Prostate gland (tissue), 2 donors: Measurements from ENCODE around the gene PLEKHM3. TPM values are rescaled to one million over a fixed set of nuclear protein-coding genes. Genes with fewer than 3 reads are reported as not detected.

Source experiments
- DNase-seq: peaks from one replicate; pipeline ENCODE4 v3.0.0-alpha.2; 2019; ENCODE audit warnings: low spot score
- H3K27ac ChIP-seq, 2 donors: fragments of 200-600 bp; sonication (generic); 2 replicates each; pipeline ENCODE4 v1.5.1; 2017 to 2019
- H3K27me3 ChIP-seq: fragments of 200-600 bp; sonication (generic); replicated peaks from 2 replicates; pipeline ENCODE4 v1.5.1; 2019; ENCODE audit not compliant: insufficient read depth
- H3K36me3 ChIP-seq, 2 donors: fragments of 200-600 bp; sonication (generic); 1 replicate in 1 of 2; 2 replicates in 1 of 2; pipeline versions ENCODE4 v1.5.1 to v1.8.1; 2017 to 2019
- H3K4me1 ChIP-seq: fragments of 200-600 bp; sonication (generic); replicated peaks from 2 replicates; pipeline ENCODE4 v1.5.1; 2019
- H3K4me3 ChIP-seq, 2 donors: fragments of 200-600 bp; sonication (generic); 2 replicates each; pipeline ENCODE4 v1.5.1; 2017 to 2019
- H3K9me3 ChIP-seq: fragments of 200-600 bp; sonication (generic); 2 replicates; pipeline ENCODE4 v1.5.1; 2017
- POLR2A ChIP-seq: fragments of 450-650 bp; IDR thresholded peaks from one replicate; pipeline ENCODE4 v1.6.1; 2016; ENCODE audit warnings: antibody characterized with exemption, mild to moderate bottlenecking
- POLR2AphosphoS5 ChIP-seq: sonication (generic); formaldehyde crosslinking; IDR thresholded peaks from one replicate; pipeline ENCODE4 v1.6.1; 2017; ENCODE audit warnings: antibody characterized with exemption
- WGBS: methylation state at CpG from one replicate; pipeline ENCODE4 v1.1.5; 2018; 5-methylcytosine and 5-hydroxymethylcytosine counted together
- intact Hi-C: fragments of 100-400 bp; cut with DNase I; formaldehyde crosslinking; loops from one replicate; pipeline ENCODE4 v1.14.2; 2022
- total RNA-seq, 2 donors: library from RNA; depleted of rRNA; stranded (reverse); fragments of >200 nt; gene quantifications; one replicate each; pipeline ENCODE4 v1.1.0, GENCODE V29; 2016
- TF ChIP-seq, protein P1 (sequence below), 4 experiments: fragments of 200-600 bp in 2 of 4; fragments of 450-650 bp in 2 of 4; sonication (generic) in 2 of 4; IDR thresholded peaks; 1 replicate in 3 of 4; 2 replicates in 1 of 4; pipeline ENCODE4 v1.5.1; 2016 to 2019; ENCODE audit warnings: antibody characterized with exemption in 4 of 4, mild to moderate bottlenecking in 2 of 4, moderate library complexity in 2 of 4

PLEKHM3 gene
- total RNA-seq, 2 donors from 2014 or later: 17.0 to 28.6 TPM

GRCh38 chr2:208037564-208038487 is 12.5 kb upstream of the PLEKHM3 start:
- WGBS: 90% methylated on average over 4 of the region's 4 CpGs
- no peak overlapping the region for H3K4me3 ChIP-seq
- TF ChIP-seq, protein P1, sequence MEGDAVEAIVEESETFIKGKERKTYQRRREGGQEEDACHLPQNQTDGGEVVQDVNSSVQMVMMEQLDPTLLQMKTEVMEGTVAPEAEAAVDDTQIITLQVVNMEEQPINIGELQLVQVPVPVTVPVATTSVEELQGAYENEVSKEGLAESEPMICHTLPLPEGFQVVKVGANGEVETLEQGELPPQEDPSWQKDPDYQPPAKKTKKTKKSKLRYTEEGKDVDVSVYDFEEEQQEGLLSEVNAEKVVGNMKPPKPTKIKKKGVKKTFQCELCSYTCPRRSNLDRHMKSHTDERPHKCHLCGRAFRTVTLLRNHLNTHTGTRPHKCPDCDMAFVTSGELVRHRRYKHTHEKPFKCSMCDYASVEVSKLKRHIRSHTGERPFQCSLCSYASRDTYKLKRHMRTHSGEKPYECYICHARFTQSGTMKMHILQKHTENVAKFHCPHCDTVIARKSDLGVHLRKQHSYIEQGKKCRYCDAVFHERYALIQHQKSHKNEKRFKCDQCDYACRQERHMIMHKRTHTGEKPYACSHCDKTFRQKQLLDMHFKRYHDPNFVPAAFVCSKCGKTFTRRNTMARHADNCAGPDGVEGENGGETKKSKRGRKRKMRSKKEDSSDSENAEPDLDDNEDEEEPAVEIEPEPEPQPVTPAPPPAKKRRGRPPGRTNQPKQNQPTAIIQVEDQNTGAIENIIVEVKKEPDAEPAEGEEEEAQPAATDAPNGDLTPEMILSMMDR (IDR thresholded peaks at IDR 0.05): no peak
- no peak overlapping the region for H3K27ac ChIP-seq
- H3K9me3 ChIP-seq: no peaks in the 10 kb centered on the region
- no peaks in the 10 kb centered on the region for H3K27me3 ChIP-seq
- H3K4me1 ChIP-seq: no peaks in the 10 kb centered on the region
- no peak for DNase-seq
- intact Hi-C loops: no loop called here
- H3K36me3 ChIP-seq: no peaks in the 10 kb centered on the region

DNA sequence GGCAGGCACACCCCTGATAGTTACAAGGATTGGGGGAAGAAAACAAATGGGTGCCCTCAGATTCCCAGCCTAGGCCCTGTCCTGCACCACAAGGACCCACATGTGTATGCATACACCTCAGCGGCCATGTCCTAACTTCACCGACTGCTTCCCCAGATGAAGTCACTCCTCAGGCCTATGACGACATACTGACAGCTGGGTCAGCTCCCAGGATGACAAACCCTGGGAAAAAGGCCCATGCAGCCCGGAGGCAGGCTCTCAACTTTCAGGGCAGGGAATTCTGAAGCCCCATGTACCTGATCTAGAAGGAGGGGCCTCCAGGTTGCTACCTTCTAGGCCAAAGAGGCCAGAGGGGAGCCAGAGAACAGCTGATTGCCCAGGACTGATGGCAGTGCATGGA is 11.0 kb upstream of the PLEKHM3 start:
- no peak overlapping the region for H3K4me3 ChIP-seq
- no peak for TF ChIP-seq POLR2A
- no peak for TF ChIP-seq POLR2AphosphoS5
- TF ChIP-seq, protein P1 (IDR thresholded peaks at IDR 0.05): no peak
- H3K36me3 ChIP-seq: no peaks in the 10 kb centered on the region
- WGBS: 57% methylated on average over 4 of the region's 4 CpGs
- no peak overlapping the region for H3K27ac ChIP-seq
- no peaks in the 10 kb centered on the region for H3K4me1 ChIP-seq
- intact Hi-C loops: no loop called here
- no peaks in the 10 kb centered on the region for H3K9me3 ChIP-seq
- no peak for DNase-seq
- H3K27me3 ChIP-seq: no peaks in the 10 kb centered on the region

GRCh38 chr2:208034503-208035140 is 9.3 kb upstream of the PLEKHM3 start:
- Histone ChIP-seq H3K9me3 (no peaks in the 10 kb centered on the region), H3K4me3 (no peak overlapping the region), H3K27me3 (no peaks in the 10 kb centered on the region), H3K4me1 (no peaks in the 10 kb centered on the region), H3K36me3 (no peaks in the 10 kb centered on the region), H3K27ac (no peak overlapping the region)
- 72% methylated on average over 4 of the region's 4 CpGs for WGBS
- TF ChIP-seq, protein P1 (IDR thresholded peaks at IDR 0.05): no peak
- TF ChIP-seq POLR2A: no peak
- no peak for TF ChIP-seq POLR2AphosphoS5
- intact Hi-C loops: no loop called here
- no peak for DNase-seq

DNA sequence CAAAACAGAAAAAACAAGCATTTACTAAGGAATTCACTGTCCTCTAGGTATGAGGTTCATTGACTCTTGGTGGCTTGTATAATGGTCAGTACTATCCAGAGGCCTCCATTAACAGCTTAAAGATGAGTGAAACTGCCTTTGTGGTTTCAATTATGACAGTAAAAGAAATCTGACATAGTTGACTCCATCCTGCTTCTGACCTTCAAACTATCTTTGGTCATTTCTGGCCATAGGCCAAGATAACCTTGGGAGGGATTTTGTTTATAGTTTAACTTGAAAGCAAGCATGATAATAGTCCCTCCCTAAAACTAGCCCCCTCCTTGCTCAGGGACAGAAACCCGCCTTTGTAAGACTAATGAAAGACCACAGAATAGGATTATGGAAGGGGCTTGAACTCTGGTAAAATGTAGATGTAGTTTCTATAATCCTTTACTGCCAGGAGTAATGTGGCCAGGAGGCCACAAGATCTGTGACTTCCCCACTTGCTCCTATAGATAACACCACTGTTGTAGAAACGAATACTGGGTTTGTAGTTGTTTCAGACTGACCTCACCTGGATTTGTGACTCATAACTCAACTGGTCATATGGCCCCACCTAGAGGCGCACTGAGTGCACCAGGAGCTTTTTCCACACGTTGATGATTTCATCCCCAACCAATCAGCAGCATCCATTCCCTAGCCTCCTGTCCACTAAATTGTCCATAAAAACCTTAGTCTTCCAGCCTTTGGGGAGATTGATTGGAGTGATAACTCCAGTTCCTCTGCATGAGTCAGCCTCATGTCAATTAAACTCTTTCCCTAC is 8.6 kb upstream of the PLEKHM3 start:
- intact Hi-C loops: no loop called here
- H3K27ac ChIP-seq: no peak overlapping the region
- no peak overlapping the region for H3K4me3 ChIP-seq
- TF ChIP-seq POLR2A (no peak), POLR2AphosphoS5 (peak; percentile 66)
- TF ChIP-seq, protein P1 (IDR thresholded peaks at IDR 0.05): peak in 3 of 4 experiments; percentile 53 to 58 (median 54)
- no peaks in the 10 kb centered on the region for H3K27me3 ChIP-seq
- H3K9me3 ChIP-seq: no peaks in the 10 kb centered on the region
- no peaks in the 10 kb centered on the region for H3K36me3 ChIP-seq
- DNase-seq: peak; percentile 61
- no peaks in the 10 kb centered on the region for H3K4me1 ChIP-seq
- WGBS: 56% methylated on average over 4 of the region's 4 CpGs
